ENCODE data around the gene ARHGEF2.

GRCh38 chr1:156002188-156002911 lies 24.0 kb upstream of the ARHGEF2 start:
- TF ChIP-seq CTCF (IDR thresholded peaks at IDR 0.05), result no peak
- no peak for TF ChIP-seq POLR2A (IDR thresholded peaks at IDR 0.05)
- no peak for TF ChIP-seq POLR2AphosphoS5 (IDR thresholded peaks at IDR 0.05)
